ACC112 (cell line): ENCODE data around the gene SAMD7.

ENCODE experiments used
- H2AFZ ChIP-seq: fragments of 200-600 bp; sonication (generic); one replicate; pipeline ENCODE4 v1.6.0; 2017; ENCODE audit warnings: antibody characterized with exemption, low read length; ENCODE audit not compliant: unreplicated experiment
- H3K27ac ChIP-seq: fragments of 200-600 bp; sonication (generic); 2 replicates; pipeline ENCODE4 v1.5.1; 2014; ENCODE audit warnings: low read depth, mild to moderate bottlenecking, antibody characterized with exemption, low read length, moderate library complexity
- H3K27me3 ChIP-seq: fragments of 200-600 bp; sonication (generic); 2 replicates; pipeline ENCODE4 v1.6.1; 2014; ENCODE audit warnings: mild to moderate bottlenecking, antibody characterized with exemption, low read length, moderate library complexity, mixed read lengths; ENCODE audit not compliant: insufficient read depth
- H3K36me3 ChIP-seq: fragments of 200-600 bp; sonication (generic); 2 replicates; pipeline ENCODE4 v1.6.1; 2016; ENCODE audit warnings: mild to moderate bottlenecking, antibody characterized with exemption, low read length, moderate library complexity, mixed read lengths; ENCODE audit not compliant: insufficient read depth
- H3K4me1 ChIP-seq: fragments of 200-600 bp; sonication (generic); one replicate; pipeline ENCODE4 v1.6.1; 2016; ENCODE audit warnings: low read length, mixed read lengths; ENCODE audit not compliant: insufficient read depth, unreplicated experiment, control insufficient read depth
- H3K4me3 ChIP-seq: fragments of 200-600 bp; sonication (generic); 2 replicates; pipeline ENCODE4 v1.5.1; 2014; ENCODE audit warnings: mild to moderate bottlenecking, low read depth, low read length
- H3K79me2 ChIP-seq: fragments of 200-600 bp; sonication (generic); one replicate; pipeline ENCODE4 v1.6.0; 2016; ENCODE audit warnings: low read length; ENCODE audit not compliant: control insufficient read depth, unreplicated experiment, insufficient read depth

SAMD7 gene

DNA sequence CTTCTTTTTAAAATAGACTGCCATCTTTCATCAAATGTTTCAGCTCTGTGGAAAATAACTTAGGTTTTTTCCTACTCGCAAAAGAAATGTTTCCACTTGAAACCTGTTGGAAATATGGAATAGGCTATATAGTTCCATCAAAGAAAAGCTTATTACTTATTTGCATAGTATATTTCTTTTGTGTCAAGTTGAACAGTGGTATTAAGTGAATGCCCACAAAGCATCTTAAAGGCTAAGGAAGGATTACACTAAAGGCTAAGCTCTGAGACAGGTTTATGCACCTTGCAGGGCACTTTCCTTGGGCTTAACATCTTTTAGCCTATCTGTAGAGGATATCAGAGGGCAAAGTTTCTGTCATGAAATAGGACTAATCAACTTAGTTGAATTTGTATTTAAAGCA is at the start of gene SAMD7:
Gene SAMD7, plus strand, starts transcription at position 301 of the 400 bp plus-strand sequence. CDS start 7,927 bp downstream, outside the sequence.
- Histone ChIP-seq H3K79me2 (no peaks in the 10 kb centered on the region), H3K27ac (no peak within 1 kb of the TSS), H3K4me1 (peaks cover 11% of the 10 kb centered on the region), H3K36me3 (no peaks in the 10 kb centered on the region), H3K27me3 (peaks cover 19% of the 10 kb centered on the region; the same call in 1 of the 2 replicates), H3K4me3 (no peak within 1 kb of the TSS), H2AFZ (no peak within 1 kb of the TSS)

GRCh38 chr3:169861871-169862270 is 49.5 kb upstream of the SAMD7 start:
- no peak overlapping the region for H3K4me3 ChIP-seq
- H3K79me2 ChIP-seq = no peaks in the 10 kb centered on the region
- no peaks in the 10 kb centered on the region for H3K4me1 ChIP-seq
- no peak overlapping the region for H2AFZ ChIP-seq
- no peak overlapping the region for H3K27ac ChIP-seq
- no peaks in the 10 kb centered on the region for H3K36me3 ChIP-seq
- peaks cover 13% of the 10 kb centered on the region for H3K27me3 ChIP-seq

GRCh38 chr3:169863458-169863899 is 47.9 kb upstream of the SAMD7 start:
- Histone ChIP-seq H3K4me1 (no peaks in the 10 kb centered on the region), H3K79me2 (no peaks in the 10 kb centered on the region), H3K27me3 (0 out of 2 replicates have a peak, but pooled peaks cover under 1% of the 10 kb centered on the region), H3K4me3 (no peak overlapping the region), H2AFZ (peak overlapping the region; percentile 64), H3K36me3 (no peaks in the 10 kb centered on the region), H3K27ac (no peak overlapping the region)

GRCh38 chr3:169864270-169864669 is 47.1 kb upstream of the SAMD7 start:
- no peaks in the 10 kb centered on the region for H3K36me3 ChIP-seq
- H2AFZ ChIP-seq = no peak overlapping the region
- no peaks in the 10 kb centered on the region for H3K4me1 ChIP-seq
- no peaks in the 10 kb centered on the region for H3K27me3 ChIP-seq
- no peak overlapping the region for H3K4me3 ChIP-seq
- H3K79me2 ChIP-seq = no peaks in the 10 kb centered on the region
- no peak overlapping the region for H3K27ac ChIP-seq

- no peaks in the 10 kb centered on the region for H3K27me3 ChIP-seq
- H3K79me2 ChIP-seq = no peaks in the 10 kb centered on the region
- no peaks in the 10 kb centered on the region for H3K4me1 ChIP-seq
- peak overlapping the region; percentile 11 for H2AFZ ChIP-seq
- no peak overlapping the region for H3K27ac ChIP-seq
- no peaks in the 10 kb centered on the region for H3K36me3 ChIP-seq
- no peak overlapping the region for H3K4me3 ChIP-seq
Measured at GRCh38 chr3:169865176-169865767, 46.1 kb upstream of the SAMD7 start.

- no peaks in the 10 kb centered on the region for H3K27me3 ChIP-seq
- H2AFZ ChIP-seq = no peak overlapping the region
- H3K36me3 ChIP-seq = no peaks in the 10 kb centered on the region
- no peaks in the 10 kb centered on the region for H3K4me1 ChIP-seq
- H3K4me3 ChIP-seq = no peak overlapping the region
- no peaks in the 10 kb centered on the region for H3K79me2 ChIP-seq
- no peak overlapping the region for H3K27ac ChIP-seq
Measured at GRCh38 chr3:169867584-169868210, 43.7 kb upstream of the SAMD7 start.

DNA sequence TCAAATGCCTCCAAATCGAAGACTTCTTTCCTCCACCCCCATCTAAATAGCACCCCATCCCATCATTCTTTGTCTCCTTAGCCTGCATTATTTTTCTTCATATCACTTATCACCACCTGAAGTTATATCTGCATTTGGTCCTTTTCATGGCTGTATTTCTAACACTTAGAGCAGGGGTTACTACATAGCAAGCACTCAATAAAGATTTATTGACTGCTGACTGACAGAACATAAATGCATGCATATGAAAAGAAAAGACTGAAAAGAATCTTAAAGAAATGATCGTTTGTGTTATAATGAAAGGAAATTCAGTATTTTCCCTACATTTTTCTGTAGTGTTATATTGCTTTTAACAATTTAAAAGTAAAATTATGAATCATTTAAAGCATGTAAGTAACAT is 43.0 kb upstream of the SAMD7 start:
- Histone ChIP-seq H3K79me2 (no peaks in the 10 kb centered on the region), H3K4me3 (no peak overlapping the region), H3K27me3 (no peaks in the 10 kb centered on the region), H2AFZ (no peak overlapping the region), H3K27ac (no peak overlapping the region), H3K4me1 (no peaks in the 10 kb centered on the region), H3K36me3 (no peaks in the 10 kb centered on the region)

GRCh38 chr3:169869484-169870220 is 41.7 kb upstream of the SAMD7 start, which contains the start of gene LRRC31:
Gene LRRC31 (minus strand): TSS chr3:169869935. CDS start chr3:169869807, 128 bp downstream.
- no peak within 1 kb of the TSS for H2AFZ ChIP-seq
- H3K36me3 ChIP-seq = no peaks in the 10 kb centered on the region
- no peak within 1 kb of the TSS for H3K4me3 ChIP-seq
- H3K27ac ChIP-seq = no peak within 1 kb of the TSS
- no peaks in the 10 kb centered on the region for H3K27me3 ChIP-seq
- H3K4me1 ChIP-seq = no peaks in the 10 kb centered on the region
- H3K79me2 ChIP-seq = no peaks in the 10 kb centered on the region

DNA sequence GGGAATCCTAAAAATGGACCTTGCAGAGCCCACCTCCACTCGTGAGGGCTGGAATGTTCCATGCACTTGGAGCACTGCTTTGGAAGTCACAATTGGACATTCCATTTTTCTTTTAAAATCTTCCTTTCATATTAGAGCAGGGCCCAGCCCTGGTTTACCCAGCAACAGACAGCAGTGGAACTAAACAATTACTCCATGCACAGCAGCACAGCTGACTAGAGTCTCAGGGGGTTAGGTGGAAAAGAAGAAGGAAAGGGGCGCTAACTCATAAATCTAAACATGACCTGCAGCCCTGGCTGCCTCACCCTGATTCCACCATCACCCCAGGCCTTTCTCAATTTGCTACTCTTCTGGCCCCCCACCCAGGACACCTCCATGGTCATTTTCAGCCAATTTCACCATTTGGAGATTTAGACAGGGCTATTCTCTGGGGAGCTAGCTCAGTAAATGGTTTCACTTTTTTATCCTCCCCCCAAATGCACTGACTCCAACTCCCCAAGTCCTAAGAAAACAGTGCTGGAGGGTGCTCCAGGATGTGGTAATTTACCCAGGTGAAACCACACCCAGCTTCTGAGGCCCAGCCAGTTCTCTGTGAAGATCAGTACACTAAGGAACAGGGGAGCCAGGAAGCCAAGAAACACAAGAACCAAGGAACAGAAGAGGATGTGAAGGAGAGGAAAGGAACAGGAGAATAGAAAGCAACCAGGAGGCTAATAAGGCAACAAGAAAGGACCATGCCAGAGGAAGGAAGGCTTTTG is 40.1 kb upstream of the SAMD7 start:
- Histone ChIP-seq H3K27me3 (no peaks in the 10 kb centered on the region), H2AFZ (no peak overlapping the region), H3K27ac (no peak overlapping the region), H3K36me3 (no peaks in the 10 kb centered on the region), H3K4me3 (no peak overlapping the region), H3K4me1 (no peaks in the 10 kb centered on the region), H3K79me2 (no peaks in the 10 kb centered on the region)

DNA sequence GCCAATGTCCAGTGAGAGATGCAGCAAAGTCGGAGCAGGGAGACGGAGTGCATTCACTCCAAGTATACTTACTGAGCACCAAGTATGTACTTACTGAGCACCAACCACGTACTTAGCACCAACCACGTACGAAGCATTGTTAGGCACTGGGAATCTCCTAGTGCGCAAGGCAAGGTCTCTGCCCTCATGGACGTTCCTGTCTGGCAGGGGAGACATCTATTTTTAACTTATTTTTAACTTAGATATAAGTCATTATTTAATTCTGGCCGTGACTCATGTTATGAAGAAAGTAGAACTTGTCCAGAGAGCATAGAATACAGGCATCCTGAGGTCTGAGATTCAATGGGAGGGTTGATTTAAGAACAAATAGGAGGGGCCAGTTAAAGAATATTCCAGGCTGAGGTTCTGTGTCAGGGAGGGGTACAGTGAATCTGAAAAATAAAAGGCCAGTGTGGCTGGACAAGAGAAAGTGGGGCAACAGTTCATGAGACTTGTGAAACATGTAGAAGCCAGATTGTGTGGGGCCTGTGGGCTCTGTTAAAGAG is 32.3 kb upstream of the SAMD7 start:
- H3K4me3 ChIP-seq = no peak overlapping the region
- H3K27ac ChIP-seq = no peak overlapping the region
- no peak overlapping the region for H2AFZ ChIP-seq
- H3K79me2 ChIP-seq = no peaks in the 10 kb centered on the region
- H3K27me3 ChIP-seq = no peaks in the 10 kb centered on the region; the same call in 1 of the 2 replicates
- no peaks in the 10 kb centered on the region for H3K36me3 ChIP-seq
- peaks cover 5% of the 10 kb centered on the region for H3K4me1 ChIP-seq
